AG09319 (cell line): ENCODE measurements around the gene MICALL2.

Source experiments
- DNase-seq: peaks from one replicate; pipeline ENCODE4 v3.0.0-alpha.2; 2010; ENCODE audit warnings: low read depth; ENCODE audit errors: extremely low read depth
- TF ChIP-seq, protein P1 (sequence below): IDR thresholded peaks from 2 replicates; pipeline ENCODE4 v1.5.1; 2011; ENCODE audit warnings: low read depth, mild to moderate bottlenecking, inconsistent platforms, low read length, moderate library complexity

The MICALL2 gene

DNA sequence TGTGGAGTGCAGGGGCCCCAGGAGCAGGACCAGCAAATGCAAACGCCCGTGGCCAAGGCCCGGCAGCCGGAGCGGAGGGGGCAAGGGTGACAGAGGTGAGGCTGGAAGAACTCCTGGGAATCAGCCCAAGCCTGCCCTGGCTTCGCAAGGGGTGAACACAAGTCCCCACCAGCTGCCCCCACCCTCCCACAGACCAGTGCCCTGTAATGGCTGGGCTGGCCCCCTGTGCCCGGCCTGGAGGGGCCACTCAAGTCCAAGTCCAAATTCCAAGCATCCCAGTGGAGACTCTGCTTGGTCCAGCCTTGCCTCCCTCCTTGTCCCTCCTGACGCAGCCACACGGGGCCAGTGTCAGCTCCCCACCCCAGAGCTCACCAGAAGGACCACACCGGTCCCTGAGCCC lies 28.0 kb downstream of the MICALL2 start:
- TF ChIP-seq, protein P1, sequence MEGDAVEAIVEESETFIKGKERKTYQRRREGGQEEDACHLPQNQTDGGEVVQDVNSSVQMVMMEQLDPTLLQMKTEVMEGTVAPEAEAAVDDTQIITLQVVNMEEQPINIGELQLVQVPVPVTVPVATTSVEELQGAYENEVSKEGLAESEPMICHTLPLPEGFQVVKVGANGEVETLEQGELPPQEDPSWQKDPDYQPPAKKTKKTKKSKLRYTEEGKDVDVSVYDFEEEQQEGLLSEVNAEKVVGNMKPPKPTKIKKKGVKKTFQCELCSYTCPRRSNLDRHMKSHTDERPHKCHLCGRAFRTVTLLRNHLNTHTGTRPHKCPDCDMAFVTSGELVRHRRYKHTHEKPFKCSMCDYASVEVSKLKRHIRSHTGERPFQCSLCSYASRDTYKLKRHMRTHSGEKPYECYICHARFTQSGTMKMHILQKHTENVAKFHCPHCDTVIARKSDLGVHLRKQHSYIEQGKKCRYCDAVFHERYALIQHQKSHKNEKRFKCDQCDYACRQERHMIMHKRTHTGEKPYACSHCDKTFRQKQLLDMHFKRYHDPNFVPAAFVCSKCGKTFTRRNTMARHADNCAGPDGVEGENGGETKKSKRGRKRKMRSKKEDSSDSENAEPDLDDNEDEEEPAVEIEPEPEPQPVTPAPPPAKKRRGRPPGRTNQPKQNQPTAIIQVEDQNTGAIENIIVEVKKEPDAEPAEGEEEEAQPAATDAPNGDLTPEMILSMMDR: no peak
- DNase-seq: no peak

DNA sequence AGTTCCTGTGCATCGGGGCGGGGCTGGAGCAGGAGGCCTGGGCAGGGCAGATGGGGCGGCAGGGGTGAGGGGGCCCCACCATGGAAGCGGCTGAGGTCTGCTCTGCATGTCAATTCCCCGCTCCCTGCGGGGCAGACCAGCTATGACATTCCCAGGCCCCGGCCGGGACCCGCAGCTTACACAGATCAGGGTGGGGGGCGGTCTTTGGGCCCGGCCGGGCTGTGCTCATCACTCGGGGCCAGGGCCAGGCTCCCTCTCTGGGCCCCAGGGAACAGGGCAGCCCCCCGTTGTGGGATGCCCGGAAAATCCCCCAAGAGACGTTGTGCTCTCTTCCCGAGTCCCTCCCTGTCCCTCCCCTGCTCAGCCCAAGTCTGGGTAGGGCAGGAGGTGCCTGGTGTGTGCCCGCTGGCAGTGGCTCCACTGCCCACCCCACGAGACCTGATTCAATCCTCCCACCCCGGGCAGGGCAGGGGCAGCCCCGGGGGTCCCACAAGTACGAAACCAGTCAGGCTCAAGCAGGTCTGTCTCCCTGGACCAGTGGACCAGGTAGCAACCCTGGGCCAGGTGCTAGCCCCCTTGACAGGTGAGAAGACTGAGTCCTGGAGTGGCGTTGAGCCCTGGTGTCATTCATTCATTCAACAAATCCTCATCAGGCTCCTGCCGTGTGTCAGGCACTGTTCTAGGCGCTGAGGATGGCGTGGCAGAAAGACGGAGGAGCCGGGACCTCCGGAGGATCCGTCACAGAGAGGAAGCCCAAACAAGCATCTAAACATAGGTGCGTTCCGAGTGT lies 29.0 kb downstream of the MICALL2 start:
- TF ChIP-seq, protein P1: no peak
- DNase-seq: no peak

DNA sequence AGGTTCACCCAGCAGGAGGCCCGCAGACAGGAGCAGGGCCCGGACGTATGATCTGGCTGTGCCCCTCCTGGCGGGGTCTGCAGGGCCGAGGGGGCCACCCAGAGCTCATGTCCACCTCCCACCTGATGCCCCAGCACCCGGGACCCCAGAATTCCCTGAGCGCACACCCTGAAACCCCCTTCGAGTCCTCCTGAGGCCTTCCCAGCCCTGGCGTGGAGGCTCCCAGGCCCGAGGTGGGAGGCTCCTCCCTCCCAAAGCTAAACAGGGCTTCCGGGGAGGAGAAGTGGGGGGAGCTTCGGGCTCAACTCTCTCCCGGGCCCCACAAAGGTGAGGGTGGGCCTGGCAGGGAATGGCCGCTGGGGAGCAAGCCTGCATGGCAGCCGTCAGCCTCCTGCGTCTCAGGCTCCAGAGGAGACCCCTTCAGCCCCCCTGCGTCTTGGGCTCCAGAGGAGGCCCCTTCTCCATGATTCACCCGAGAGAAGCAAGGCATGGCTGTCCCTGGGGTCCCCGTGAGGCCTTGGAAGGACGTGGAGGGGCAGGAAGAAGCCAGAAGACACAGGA lies 30.2 kb downstream of the MICALL2 start:
- TF ChIP-seq, protein P1: no peak
- no peak for DNase-seq

DNA sequence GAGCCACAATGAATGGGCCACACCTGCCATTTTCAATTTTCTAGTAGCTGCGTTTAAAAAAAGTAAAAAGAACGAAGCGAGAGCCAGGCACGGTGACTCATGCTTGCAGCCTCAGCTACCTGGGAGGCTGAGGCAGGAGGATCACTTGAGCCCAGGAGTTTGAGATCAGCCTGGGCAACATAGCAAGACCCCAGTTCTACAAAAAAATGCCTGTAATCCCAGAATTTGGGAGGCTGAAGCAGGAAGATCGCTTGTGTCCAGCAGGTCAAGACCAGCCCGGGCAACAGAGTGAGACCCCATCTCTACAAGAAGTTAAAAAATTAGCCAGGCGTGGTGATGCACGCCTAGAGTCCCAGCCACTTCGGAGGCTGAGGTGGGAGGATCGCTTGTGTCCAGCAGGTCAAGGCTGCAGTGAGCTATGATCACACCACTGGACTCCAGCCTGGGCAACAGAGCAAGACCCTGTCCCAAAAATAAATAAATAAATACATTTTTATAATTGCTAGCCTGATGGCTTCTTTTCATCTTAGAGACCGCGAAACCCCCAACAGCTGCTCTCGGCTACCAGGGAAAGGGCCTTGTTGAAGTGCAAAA lies 32.1 kb downstream of the MICALL2 start:
- TF ChIP-seq, protein P1: no peak
- DNase-seq: no peak

DNA sequence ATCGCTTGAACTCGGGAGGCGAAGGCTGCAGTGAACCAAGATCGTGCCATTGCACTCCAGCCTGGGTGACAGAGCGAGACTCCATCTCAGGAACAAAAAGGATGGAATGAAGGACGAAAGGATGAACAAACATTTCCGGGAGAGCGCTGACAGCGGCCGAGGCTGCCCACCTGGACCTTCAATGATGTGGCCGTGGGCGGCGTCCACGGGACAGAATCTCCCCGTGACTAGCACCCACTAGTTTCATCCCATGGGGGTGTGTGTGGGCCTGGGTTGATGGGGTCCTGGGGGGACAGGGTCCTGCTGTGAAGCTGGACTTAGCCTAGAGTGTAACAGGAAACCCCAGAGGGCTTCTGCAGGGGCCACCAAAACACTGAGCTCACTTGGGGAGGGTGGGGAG lies 32.8 kb downstream of the MICALL2 start:
- DNase-seq: no peak

DNA sequence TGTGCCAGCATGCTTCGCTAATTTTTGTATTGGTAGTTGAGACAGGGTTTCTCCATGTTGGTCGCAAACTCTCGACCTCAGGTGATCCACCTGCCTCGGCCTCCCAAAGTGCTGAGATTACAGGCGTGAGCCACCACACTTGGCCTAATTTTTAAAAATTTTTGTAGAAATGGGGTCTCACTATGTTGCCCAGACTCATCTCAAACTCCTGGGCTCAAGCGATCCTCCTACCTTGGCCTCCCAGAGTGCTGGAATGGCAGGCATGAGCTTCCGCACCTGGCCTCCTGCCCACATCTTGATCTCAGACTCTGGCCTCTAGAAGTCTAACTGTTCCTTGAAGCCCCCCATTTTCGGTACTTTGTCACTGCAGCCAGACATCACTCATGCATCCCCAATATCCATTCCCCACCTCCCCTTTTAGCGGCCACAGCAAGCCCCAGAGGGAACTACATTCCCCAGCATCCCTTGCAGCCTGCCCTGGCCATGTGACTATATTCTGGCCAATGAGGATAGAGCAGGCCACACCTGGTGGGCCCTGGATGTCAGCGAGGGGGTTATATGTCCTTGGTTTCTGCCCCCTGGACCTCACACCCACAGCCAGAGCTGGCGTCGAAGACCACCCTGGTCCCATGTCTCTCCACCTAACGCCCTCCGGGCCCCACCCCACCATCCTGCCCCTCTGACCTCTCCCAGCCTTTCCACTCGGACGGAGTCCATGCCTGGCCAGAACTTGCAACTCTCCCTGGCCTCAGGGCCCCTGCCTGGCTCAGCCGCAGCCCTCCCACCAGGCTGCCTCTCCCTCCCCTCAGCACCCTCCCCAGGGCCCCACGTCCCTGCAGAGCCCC lies 33.8 kb downstream of the MICALL2 start:
- TF ChIP-seq, protein P1: no peak
- no peak for DNase-seq

More for the DNA sequence above, 32.8 kb downstream of the MICALL2 start:
- TF ChIP-seq, protein P1: no peak

DNA sequence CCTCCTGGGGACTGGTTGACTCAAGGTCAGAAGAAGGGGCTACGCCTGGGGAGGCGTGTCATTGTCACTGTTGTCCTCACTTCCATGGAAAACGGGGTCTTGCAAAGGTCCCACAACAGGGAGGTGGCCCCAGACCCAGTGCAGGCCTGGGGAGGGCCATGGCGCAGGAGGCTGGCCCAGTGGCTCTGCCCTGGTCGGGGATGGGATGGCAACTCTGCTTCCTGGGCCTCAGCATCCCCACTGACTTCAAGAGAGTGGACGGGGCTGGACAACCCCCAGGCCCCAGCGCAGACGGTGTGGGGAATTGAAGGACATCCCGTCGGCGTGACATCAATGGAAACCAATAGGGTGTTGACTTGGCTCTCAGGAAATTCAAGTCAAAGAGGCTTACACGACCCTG lies 35.2 kb downstream of the MICALL2 start:
- DNase-seq: no peak
- TF ChIP-seq, protein P1: no peak
